Smooth muscle cell (in vitro differentiated cells): ENCODE data around the gene ARMC6. TPM values are rescaled to one million over a fixed set of nuclear protein-coding genes. Genes with fewer than 3 reads are reported as not detected.

Experiments
- DNase-seq: peaks from one replicate; lab custom pipeline; 2025; ENCODE audit not compliant: unreplicated experiment; lab: John Stamatoyannopoulos, UW
- H2AFZ ChIP-seq: fragments of 200-600 bp; sonication (generic); 2 replicates; pipeline ENCODE4 v1.6.0; 2016; ENCODE audit warnings: antibody characterized with exemption, low read depth, mild to moderate bottlenecking
- H3F3A ChIP-seq: fragments of 200-600 bp; sonication (generic); 2 replicates; pipeline ENCODE4 v1.6.0; 2017; ENCODE audit warnings: antibody characterized with exemption, low read depth
- H3K27ac ChIP-seq: fragments of 200-600 bp; sonication (generic); 2 replicates; pipeline ENCODE4 v1.5.1; 2016; ENCODE audit warnings: low read depth, mild to moderate bottlenecking
- H3K27me3 ChIP-seq: fragments of 200-600 bp; sonication (generic); 2 replicates; pipeline ENCODE4 v1.6.1; 2016; ENCODE audit warnings: low read depth, mild to moderate bottlenecking
- H3K36me3 ChIP-seq: fragments of 200-600 bp; sonication (generic); 2 replicates; pipeline ENCODE4 v1.5.1; 2016; ENCODE audit warnings: low read depth
- H3K4me1 ChIP-seq: fragments of 200-600 bp; sonication (generic); 2 replicates; pipeline ENCODE4 v1.5.1; 2016; ENCODE audit warnings: low read depth
- H3K4me2 ChIP-seq: fragments of 200-600 bp; sonication (generic); 2 replicates; pipeline ENCODE4 v1.6.0; 2016; ENCODE audit warnings: mild to moderate bottlenecking
- H3K4me3 ChIP-seq: fragments of 200-600 bp; sonication (generic); 2 replicates; pipeline ENCODE4 v1.5.1; 2016; ENCODE audit warnings: mild to moderate bottlenecking
- H3K79me2 ChIP-seq: fragments of 200-600 bp; sonication (generic); 2 replicates; pipeline ENCODE4 v1.6.0; 2016; ENCODE audit warnings: low read depth, mild to moderate bottlenecking
- H3K9ac ChIP-seq: fragments of 200-600 bp; sonication (generic); 2 replicates; pipeline ENCODE4 v1.6.0; 2016; ENCODE audit warnings: low read depth
- H3K9me3 ChIP-seq: fragments of 200-600 bp; sonication (generic); replicated peaks from 2 replicates; pipeline ENCODE4 v1.5.1; 2016; ENCODE audit warnings: low read depth
- H4K20me1 ChIP-seq: fragments of 200-600 bp; sonication (generic); 2 replicates; pipeline ENCODE4 v1.6.0; 2016; ENCODE audit warnings: low read depth
- WGBS: methylation state at CpG from one replicate; pipeline ENCODE4 v1.1.7; 2016; ENCODE audit warnings: low lambda C conversion rate; 5-methylcytosine and 5-hydroxymethylcytosine counted together
- polyA plus RNA-seq: library from polyadenylated mRNA; unstranded; fragments of >200 nt; fragmentation: Nextera tagmentation; extraction: Ambion mirVana; gene quantifications from 2 replicates; pipeline ENCODE4 v1.2.1, GENCODE V29; 2016
- total RNA-seq: library from RNA; depleted of rRNA; stranded (reverse); fragments of >200 nt; gene quantifications from 2 replicates; pipeline ENCODE4 v1.2.3, GENCODE V29; 2014
- TF ChIP-seq, protein P1 (sequence below): fragments of 200-600 bp; sonication (generic); IDR thresholded peaks from 2 replicates; pipeline ENCODE4 v1.5.1; 2017; ENCODE audit warnings: borderline replicate concordance, mild to moderate bottlenecking, antibody characterized with exemption; ENCODE audit not compliant: insufficient read depth, poor library complexity, severe bottlenecking

The ARMC6 gene
- total and polyA plus RNA-seq, 2 experiments from 2014 or later, result 17.8 to 27.1 TPM

DNA sequence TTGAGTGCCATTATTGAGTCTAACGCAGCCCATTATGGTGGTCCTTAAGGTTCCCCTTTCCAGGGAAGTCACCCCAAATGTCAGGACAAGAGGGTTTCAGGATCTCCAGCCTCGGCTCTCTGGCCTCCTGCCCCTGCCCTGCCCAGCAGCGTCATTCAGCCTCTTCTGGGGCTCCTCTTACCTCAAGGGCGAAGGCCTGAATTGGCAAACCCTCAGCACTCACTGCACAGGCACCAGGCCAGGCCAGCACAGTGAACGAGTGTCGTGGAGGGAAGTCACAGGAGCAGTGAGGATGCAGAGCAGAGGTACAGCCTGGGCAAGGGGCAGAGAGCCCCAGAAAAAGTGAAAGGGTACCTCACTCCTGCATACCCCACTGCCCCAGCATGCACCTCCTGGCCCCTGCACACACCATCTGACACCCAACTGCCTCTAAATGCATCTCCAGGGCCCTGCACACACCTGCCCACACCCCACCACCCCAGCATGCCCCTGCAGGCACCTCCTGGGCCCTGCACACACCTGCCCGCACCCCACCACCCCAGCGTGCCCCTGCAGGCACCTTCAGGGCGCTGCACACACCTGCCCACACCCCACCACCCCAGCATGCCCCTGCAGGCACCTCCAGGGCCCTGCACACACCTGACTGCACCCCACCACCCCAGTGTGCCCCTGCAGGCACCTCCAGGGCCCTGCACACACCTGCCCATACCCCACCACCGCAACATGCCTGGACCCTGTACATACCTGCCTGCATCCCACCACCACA lies 50.2 kb downstream of the ARMC6 start:
- Histone ChIP-seq H3K36me3 (no peaks in the 10 kb centered on the region), H3K4me1 (no peaks in the 10 kb centered on the region), H2AFZ (no peak overlapping the region), H3K79me2 (no peaks in the 10 kb centered on the region), H3K9ac (no peak overlapping the region), H3K9me3 (no peaks in the 10 kb centered on the region), H4K20me1 (peaks cover 28% of the 10 kb centered on the region), H3F3A (no peaks in the 10 kb centered on the region), H3K27ac (no peak overlapping the region), H3K4me2 (no peak overlapping the region), H3K4me3 (no peak overlapping the region), H3K27me3 (no peaks in the 10 kb centered on the region)
- TF ChIP-seq, protein P1, sequence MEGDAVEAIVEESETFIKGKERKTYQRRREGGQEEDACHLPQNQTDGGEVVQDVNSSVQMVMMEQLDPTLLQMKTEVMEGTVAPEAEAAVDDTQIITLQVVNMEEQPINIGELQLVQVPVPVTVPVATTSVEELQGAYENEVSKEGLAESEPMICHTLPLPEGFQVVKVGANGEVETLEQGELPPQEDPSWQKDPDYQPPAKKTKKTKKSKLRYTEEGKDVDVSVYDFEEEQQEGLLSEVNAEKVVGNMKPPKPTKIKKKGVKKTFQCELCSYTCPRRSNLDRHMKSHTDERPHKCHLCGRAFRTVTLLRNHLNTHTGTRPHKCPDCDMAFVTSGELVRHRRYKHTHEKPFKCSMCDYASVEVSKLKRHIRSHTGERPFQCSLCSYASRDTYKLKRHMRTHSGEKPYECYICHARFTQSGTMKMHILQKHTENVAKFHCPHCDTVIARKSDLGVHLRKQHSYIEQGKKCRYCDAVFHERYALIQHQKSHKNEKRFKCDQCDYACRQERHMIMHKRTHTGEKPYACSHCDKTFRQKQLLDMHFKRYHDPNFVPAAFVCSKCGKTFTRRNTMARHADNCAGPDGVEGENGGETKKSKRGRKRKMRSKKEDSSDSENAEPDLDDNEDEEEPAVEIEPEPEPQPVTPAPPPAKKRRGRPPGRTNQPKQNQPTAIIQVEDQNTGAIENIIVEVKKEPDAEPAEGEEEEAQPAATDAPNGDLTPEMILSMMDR, result no peak
- WGBS, result 91% methylated on average over 7 of the region's 10 CpGs
- no peak for DNase-seq

DNA sequence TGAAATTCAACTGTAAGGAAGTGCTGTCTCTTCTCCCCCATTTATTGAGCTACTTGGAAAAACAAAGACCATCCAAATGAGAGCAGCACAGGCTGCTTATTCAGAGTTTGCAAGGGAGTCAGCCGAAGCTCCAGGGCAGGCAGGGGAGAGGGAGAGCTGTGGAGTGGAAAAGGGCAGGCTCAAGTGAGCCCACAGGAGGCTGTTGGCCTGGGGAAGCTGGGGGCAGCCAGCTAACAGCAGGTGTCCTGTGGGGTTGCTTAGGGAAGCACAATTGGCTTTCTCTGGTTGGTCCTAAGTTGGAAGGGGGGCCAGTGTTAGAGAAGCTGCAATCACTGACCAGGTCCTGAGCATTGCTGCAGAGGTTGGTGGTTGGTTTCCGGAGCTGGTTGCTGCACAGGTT lies 54.3 kb downstream of the ARMC6 start:
- Histone ChIP-seq H3K79me2 (no peaks in the 10 kb centered on the region), H3K4me3 (no peak overlapping the region), H3K9ac (no peak overlapping the region), H2AFZ (no peak overlapping the region), H3K4me1 (no peaks in the 10 kb centered on the region), H3K27ac (no peak overlapping the region), H3K27me3 (no peaks in the 10 kb centered on the region), H3K36me3 (no peaks in the 10 kb centered on the region), H4K20me1 (peaks cover 4% of the 10 kb centered on the region), H3K9me3 (no peaks in the 10 kb centered on the region), H3F3A (no peaks in the 10 kb centered on the region), H3K4me2 (no peak overlapping the region)
- WGBS, result 88% methylated on average over 2 of the region's 2 CpGs
- TF ChIP-seq, protein P1, result no peak
- DNase-seq, result no peak

DNA sequence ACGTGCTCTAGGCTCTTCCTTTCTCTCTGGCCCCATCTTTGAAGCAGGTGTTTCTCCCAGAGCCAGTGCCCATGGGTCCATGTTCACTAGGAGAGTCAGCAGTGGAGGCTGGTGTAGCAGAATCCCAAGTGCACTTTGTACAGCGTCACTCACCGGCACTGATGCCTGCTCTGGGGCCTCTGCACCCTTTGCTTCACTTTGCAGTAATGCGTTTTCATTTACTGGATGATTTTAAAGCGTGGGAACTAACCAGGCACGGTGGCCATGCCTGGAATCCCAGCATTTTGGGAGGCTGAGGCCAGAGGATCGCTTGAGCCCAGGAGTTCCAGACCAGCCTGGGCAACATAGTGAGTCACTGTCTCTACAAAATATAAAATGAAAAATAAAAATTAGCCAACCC lies 61.1 kb downstream of the ARMC6 start:
- WGBS, result 91% methylated on average over 7 of the region's 7 CpGs
- no peak for DNase-seq
- Histone ChIP-seq H3K79me2 (no peaks in the 10 kb centered on the region), H3K36me3 (no peaks in the 10 kb centered on the region), H3K27me3 (no peaks in the 10 kb centered on the region), H3K9me3 (no peaks in the 10 kb centered on the region), H2AFZ (no peak overlapping the region), H3K4me3 (no peak overlapping the region), H3K27ac (no peak overlapping the region), H3K4me2 (no peak overlapping the region), H4K20me1 (peaks cover 13% of the 10 kb centered on the region), H3K9ac (no peak overlapping the region), H3F3A (no peaks in the 10 kb centered on the region), H3K4me1 (no peaks in the 10 kb centered on the region)
- TF ChIP-seq, protein P1, result no peak

DNA sequence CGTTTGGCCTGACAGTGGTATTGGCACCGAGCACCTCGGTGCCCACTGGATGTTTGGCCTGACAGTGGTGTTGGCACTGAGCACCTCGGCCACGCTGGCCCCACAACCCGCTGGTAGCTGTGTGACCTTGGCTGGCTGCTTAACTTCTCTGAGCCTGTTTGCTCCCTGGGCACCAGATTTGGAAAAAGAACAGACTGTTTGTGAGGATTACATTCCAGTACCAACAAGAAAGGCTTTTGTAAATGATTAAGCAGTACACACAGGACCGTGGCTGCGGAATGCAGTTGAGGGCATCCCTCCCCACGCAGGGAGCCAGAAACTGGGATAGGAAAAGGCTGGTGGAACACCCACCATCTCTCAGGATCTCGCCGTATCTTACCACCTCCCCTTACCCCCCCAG lies 62.3 kb downstream of the ARMC6 start:
- Histone ChIP-seq H3K4me3 (no peak overlapping the region), H3K27ac (no peak overlapping the region), H2AFZ (no peak overlapping the region), H3K9ac (no peak overlapping the region), H4K20me1 (peaks cover 13% of the 10 kb centered on the region), H3K36me3 (no peaks in the 10 kb centered on the region), H3K4me2 (no peak overlapping the region), H3K79me2 (no peaks in the 10 kb centered on the region), H3F3A (no peaks in the 10 kb centered on the region), H3K27me3 (no peaks in the 10 kb centered on the region), H3K9me3 (no peaks in the 10 kb centered on the region), H3K4me1 (no peaks in the 10 kb centered on the region)
- WGBS, result 88% methylated on average over 11 of the region's 11 CpGs
- TF ChIP-seq, protein P1, result no peak
- no peak for DNase-seq
